ENCODE results near the gene RPS6KA4.
"Not testable (repeated sequence)": the region's sequence is repeated elsewhere in the genome, so short reads cannot be mapped to it uniquely, and the experiment has no call there.

RPS6KA4 gene

GRCh38 chr11:64358907-64359711, at the start of gene RPS6KA4:
RPS6KA4 (plus strand) TSS chr11:64359162; CDS start chr11:64359236, 74 bp downstream.
- DNase-seq (ENCODE audit: low spot score) = peak; percentile 65

GRCh38 chr11:64312947-64313346, 46.0 kb upstream of the RPS6KA4 start:
- DNase-seq (ENCODE audit: low spot score) = no peak

DNA sequence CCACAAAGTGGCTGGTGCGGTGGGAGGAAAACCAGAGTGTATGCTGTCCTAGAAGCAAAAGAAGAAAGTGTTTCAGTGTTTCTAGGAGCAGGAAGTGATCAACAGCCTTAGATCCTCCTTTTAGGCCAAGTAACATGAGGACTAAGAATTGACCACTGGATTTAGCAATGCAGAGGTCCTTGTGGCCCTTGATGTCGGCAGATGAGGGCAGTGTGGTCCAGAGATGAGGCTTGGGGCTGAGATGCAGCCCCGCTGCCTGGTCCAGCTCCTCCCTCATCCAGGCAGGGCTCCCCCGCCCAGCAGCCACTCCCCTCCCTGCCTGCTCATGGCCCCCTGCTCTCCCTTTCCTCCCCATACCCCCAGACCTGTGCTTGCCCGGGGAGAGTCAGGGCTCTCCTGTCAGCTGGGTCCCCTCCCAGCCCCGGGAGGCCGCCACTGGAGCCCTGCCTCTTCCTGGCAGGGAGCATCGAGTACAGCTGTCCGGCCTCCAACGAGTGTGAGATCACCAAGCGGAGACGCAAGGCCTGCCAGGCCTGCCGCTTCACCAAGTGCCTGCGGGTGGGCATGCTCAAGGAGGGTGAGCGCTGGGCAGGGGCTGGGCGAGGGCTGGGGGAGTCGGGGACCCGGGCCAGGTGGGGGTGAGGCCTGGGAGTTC, 45.3 kb upstream of the RPS6KA4 start:
- DNase-seq (ENCODE audit: low spot score) = no peak

GRCh38 chr11:64314146-64314804, 44.7 kb upstream of the RPS6KA4 start:
- DNase-seq (ENCODE audit: low spot score) = peak; percentile 45

DNA sequence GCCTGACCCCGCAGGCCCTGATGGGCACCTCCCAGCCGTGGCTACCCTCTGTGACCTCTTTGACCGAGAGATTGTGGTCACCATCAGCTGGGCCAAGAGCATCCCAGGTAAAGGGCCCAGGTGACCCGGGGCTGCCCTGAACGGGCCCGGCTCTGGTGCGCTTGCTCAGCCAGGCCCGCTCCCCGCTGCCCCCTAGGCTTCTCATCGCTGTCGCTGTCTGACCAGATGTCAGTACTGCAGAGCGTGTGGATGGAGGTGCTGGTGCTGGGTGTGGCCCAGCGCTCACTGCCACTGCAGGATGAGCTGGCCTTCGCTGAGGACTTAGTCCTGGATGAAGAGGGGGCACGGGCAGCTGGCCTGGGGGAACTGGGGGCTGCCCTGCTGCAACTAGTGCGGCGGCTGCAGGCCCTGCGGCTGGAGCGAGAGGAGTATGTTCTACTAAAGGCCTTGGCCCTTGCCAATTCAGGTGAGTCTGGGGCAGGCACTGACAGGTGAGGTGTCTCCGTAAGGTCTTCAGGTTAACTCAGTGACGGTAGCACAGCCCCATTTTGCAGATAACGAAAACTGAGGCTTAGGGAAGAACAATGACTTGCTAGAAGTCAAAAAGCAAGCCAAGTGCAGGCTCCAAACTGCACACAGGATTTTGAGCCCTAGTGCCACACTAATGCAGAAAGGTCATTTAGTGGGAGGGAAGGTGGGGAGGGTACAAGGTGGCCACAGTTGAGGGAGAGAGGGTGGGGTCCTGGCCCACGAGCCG, 44.0 kb upstream of the RPS6KA4 start:
- DNase-seq (ENCODE audit: low spot score) = no peak

- not testable (repeated sequence) for DNase-seq (ENCODE audit: low spot score)
Measured at GRCh38 chr11:64315667-64316526, 43.1 kb upstream of the RPS6KA4 start.

- DNase-seq (ENCODE audit: low spot score) = peak; percentile 62
Measured at GRCh38 chr11:64316672-64317324, 42.2 kb upstream of the RPS6KA4 start.

GRCh38 chr11:64317325-64317960, 41.5 kb upstream of the RPS6KA4 start, which contains the start of gene TRMT112:
TRMT112 (minus strand) TSS chr11:64317559; CDS start chr11:64317526, 33 bp downstream.
- peak; percentile 98 for DNase-seq (ENCODE audit: low spot score)

- peak; percentile 97 for DNase-seq (ENCODE audit: low spot score)
Measured at GRCh38 chr11:64317961-64318765, 40.8 kb upstream of the RPS6KA4 start, which contains the start of gene PRDX5. PRDX5 (plus strand) TSS chr11:64318121; CDS start chr11:64318216, 95 bp downstream.

GRCh38 chr11:64318766-64319761, 39.9 kb upstream of the RPS6KA4 start:
- DNase-seq (ENCODE audit: low spot score) = no peak

- no peak for DNase-seq (ENCODE audit: low spot score)
Measured at GRCh38 chr11:64320556-64320955, 38.4 kb upstream of the RPS6KA4 start.

- no peak for DNase-seq (ENCODE audit: low spot score)
Measured at GRCh38 chr11:64321026-64321425, 37.9 kb upstream of the RPS6KA4 start.

DNA sequence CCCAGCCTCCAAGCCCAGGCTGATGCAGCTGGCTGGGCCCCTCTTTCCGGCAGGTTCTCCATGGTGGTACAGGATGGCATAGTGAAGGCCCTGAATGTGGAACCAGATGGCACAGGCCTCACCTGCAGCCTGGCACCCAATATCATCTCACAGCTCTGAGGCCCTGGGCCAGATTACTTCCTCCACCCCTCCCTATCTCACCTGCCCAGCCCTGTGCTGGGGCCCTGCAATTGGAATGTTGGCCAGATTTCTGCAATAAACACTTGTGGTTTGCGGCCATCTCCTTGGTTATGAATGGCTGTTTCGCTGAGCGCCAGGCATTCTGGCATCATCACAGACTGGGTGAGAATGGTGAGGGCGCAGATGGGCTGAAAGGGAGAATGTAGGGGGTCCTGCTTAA, 37.4 kb upstream of the RPS6KA4 start:
- DNase-seq (ENCODE audit: low spot score) = no peak

DNA sequence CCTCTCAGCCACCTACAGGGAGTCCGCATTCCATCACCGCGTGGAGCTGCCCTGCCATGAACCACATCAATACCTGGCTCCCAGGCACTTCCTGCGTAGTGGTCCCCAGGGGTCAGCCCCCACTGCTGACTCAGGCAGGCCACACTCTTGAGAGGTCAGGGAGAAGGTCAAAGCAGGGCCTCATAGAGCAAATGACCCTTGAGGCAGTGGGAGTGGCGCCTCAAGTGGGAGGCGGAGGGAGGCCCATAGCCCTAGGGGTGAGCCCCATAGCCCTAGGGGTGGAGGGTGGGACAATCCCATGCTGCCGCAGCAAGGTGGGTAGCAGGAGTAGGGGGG, 36.1 kb upstream of the RPS6KA4 start:
- no peak for DNase-seq (ENCODE audit: low spot score)

DNA sequence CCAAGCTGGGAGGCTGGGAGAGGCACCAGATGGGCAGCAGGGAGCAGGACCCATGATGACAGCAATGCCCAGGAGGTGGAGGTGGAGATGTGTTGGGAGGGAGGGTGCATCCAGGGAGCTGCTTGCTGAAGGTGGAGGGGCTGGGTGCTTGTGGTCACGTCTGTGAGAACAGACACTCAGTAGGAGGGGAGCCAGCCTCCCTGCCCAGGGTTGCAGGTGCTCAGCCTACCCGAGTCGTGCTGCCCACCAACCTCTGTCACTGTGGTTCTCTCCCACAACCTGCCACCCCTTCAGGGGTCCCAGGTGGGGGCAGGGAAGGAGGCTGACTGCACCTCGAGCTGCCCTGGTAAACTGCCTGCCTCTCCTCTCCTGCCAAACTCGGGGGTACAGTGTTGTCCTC, 35.6 kb upstream of the RPS6KA4 start:
- no peak for DNase-seq (ENCODE audit: low spot score)

DNA sequence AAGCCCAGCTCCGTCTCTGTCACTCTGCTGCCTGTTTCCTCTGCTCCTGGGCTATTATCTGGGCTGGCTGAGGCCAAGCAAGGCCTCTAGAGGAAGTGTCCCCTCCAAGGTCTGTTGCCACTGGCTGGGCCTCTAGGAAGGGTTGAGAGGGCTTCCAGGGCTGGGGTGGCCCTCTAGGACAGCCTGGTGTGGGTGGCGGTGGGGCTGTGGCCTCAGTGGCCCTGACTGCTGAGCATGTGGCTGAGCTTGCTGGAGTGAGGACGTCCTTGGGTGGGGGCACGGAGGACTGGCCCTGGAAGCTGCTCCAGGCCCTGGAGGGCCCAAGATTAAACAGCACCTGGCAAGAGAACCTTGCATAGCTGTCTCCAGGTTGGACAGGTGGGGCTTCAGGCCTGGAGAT, 35.0 kb upstream of the RPS6KA4 start:
- DNase-seq (ENCODE audit: low spot score) = not testable (repeated sequence)

DNA sequence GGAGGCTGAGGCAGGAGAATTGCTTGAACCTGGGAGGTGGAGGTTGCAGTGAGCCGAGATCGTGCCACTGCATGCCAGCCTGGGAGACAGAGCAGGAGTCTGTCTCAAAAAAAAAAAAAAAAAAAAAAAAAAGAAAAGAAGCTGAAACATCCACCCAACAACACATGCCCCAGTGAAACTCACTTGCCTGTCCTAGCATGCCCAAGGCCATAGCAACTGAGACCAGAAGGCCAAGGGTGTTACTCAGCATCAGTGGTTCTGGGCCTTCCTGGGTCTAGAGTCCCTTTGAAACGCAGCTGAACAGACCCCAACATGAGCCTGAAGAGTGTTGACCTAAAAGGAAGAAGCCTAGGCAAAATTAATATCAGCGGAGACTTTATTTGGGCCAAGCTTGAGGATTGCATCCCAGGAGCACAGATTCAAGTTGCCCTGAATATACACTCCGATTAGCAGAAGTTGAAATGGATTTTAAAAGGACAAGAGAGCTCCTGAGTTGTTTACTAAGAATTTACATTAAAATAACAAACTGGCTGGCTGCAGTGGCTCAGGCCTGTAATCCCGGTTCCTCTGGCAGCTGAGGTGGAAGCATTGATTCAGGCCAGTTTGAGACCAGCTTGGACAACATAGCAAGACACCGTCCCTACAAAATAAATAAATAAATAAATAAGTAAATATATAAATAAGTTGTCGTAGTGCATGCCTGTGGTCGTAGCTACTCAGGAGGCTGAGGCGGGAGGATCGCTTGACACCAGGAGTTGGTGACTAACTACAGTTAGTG, 34.1 kb upstream of the RPS6KA4 start:
- no peak for DNase-seq (ENCODE audit: low spot score)

Data from RKO (cell line).